Measurements from ENCODE around the gene MACROH2A2. TPM values are rescaled to one million over a fixed set of nuclear protein-coding genes. Genes with fewer than 3 reads are reported as not detected.

MACROH2A2 gene
- total and polyA plus RNA-seq, 8 donors = 6.7 to 19.3 (median 9.8) TPM

DNA sequence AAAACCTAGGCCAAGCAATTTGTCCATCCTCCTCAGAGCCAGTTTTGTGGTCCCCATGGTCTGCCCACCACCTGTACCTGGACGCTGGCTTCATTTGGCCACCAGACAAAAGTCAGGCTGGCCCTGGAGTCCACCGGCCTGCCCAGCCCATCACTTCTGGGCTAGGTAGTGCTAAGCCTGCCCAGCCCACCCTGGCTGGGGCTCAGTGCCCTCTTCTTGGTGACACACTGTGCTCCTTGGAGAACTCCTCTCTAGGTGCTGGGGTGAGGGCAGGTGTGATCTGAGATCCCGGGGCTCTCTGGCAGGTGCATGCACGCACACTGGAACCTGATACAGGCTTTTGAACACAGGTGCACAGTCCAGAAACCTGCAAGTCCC is 78.9 kb downstream of the MACROH2A2 start:
- Histone ChIP-seq H3K4me3 (peak overlapping the region; percentile 52 to 71 (median 69)), H3K9me3 (no peaks in the 10 kb centered on the region), H3K36me3 (peaks cover 0 to 19% (median 11%) of the 10 kb centered on the region in 4 donors), H3K4me1 (peaks cover 9 to 35% (median 28%) of the 10 kb centered on the region in 4 donors), H3K27ac (peak overlapping the region; percentile 30 to 89 (median 83)), H3K27me3 (no peaks in the 10 kb centered on the region)
- DNase-seq = no peak
- intact Hi-C loops (cut with DNase I; ENCODE audit: low total_unique reads) = no loop called here
- TF ChIP-seq POLR2A (IDR thresholded peaks at IDR 0.05) = no peak
- no peak for TF ChIP-seq POLR2AphosphoS5 (IDR thresholded peaks at IDR 0.05)
- TF ChIP-seq, protein P1, sequence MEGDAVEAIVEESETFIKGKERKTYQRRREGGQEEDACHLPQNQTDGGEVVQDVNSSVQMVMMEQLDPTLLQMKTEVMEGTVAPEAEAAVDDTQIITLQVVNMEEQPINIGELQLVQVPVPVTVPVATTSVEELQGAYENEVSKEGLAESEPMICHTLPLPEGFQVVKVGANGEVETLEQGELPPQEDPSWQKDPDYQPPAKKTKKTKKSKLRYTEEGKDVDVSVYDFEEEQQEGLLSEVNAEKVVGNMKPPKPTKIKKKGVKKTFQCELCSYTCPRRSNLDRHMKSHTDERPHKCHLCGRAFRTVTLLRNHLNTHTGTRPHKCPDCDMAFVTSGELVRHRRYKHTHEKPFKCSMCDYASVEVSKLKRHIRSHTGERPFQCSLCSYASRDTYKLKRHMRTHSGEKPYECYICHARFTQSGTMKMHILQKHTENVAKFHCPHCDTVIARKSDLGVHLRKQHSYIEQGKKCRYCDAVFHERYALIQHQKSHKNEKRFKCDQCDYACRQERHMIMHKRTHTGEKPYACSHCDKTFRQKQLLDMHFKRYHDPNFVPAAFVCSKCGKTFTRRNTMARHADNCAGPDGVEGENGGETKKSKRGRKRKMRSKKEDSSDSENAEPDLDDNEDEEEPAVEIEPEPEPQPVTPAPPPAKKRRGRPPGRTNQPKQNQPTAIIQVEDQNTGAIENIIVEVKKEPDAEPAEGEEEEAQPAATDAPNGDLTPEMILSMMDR (IDR thresholded peaks at IDR 0.05) = no peak
- no peak for TF ChIP-seq EP300 (IDR thresholded peaks at IDR 0.05)
- WGBS, 5 donors = 74 to 87% (median 80%) methylated on average over 3 to 4 of the region's 4 CpGs

DNA sequence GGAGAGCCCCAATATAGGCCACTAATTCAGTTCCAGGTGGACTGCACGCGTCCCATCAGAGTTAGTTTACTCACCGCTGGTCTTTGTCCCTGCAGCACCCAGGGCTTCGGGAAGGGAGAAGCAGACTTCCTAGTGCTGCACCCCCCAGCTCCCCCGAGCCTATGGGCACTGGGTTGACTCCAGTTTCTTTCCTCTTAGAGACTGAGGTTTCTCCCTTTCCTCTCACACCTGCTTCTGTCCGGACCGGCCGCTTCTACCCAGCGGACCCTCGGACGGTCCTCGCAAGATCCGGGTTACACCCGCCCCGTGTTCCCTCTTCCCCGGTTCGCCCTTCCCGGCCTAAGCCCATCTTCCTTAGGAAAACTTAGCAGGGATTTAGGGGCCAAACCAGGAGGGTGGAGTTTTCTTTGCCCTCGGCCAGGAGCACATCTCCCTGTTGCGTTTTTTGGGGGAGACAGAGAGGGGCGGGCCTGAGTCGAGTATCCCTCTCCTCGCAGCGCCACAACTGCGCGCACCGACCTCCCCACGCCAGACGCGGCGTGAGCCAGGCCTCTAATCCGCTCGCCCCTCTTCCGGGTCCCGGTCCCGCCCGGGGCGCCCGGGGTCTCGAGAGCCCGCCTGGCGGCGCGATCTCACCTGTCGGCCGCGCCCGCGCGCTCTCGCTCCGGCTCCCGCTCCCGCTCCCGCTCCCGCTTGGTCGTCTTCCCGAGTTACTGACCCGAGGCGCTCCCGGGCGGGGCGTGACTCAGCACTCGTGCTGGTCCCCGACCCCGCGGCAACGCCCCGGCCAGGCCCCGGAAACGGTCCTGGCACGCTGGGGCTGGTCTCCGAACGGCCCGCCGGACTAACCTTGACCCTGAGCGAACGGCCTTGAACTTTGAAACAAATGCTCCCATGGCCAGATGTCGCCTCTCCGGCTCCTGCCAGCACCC is 79.7 kb downstream of the MACROH2A2 start, which contains the start of gene AIFM2:
AIFM2 (minus strand) TSS at position 728 of the 932 bp plus-strand sequence. CDS start 8,741 bp downstream, outside the sequence.
- DNase-seq = peak; percentile 89 to 93
- 3 to 11% (median 5%) methylated on average over 27 to 80 of the region's 80 CpGs for WGBS, 5 donors
- TF ChIP-seq POLR2AphosphoS5 (IDR thresholded peaks at IDR 0.05) (peak; percentile 36 to 91 (median 88)), EP300 (IDR thresholded peaks at IDR 0.05) (no peak), POLR2A (IDR thresholded peaks at IDR 0.05) (peak in 1 of 4 donors; percentile 49)
- TF ChIP-seq, protein P1 (IDR thresholded peaks at IDR 0.05) = no peak
- intact Hi-C loops (cut with DNase I; ENCODE audit: low total_unique reads) = no loop called here
- H3K27ac ChIP-seq = peak within 1 kb of the TSS; percentile 78 to 89 (median 83)
- H3K9me3 ChIP-seq = no peaks in the 10 kb centered on the region
- H3K27me3 ChIP-seq = no peaks in the 10 kb centered on the region
- peak within 1 kb of the TSS; percentile 52 to 71 (median 69) for H3K4me3 ChIP-seq
- peaks cover 9 to 35% (median 28%) of the 10 kb centered on the region in 4 donors for H3K4me1 ChIP-seq
- peaks cover 0 to 13% (median 11%) of the 10 kb centered on the region in 4 donors for H3K36me3 ChIP-seq

DNA sequence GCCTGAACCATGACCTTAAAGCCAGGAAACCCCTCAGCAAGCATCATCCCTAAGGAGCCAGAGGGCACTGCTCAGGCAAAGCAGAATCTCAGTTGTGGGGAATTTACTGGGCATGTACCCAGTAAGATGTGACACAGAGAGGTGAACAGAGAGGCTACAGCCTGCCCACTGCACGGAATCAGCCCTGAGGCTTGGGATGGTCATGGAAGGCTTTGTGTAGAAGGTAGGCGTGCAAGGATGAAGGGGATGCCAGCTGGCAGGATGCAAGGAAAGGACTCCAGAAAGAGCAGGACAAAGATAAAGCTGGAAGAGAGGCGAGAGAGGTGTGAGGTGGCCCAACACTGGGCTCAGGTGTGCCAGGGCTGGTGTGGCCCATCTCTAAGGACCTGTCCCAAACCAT is 82.4 kb downstream of the MACROH2A2 start:
- Histone ChIP-seq H3K36me3 (peaks cover 6 to 19% (median 12%) of the 10 kb centered on the region in 4 donors), H3K9me3 (no peaks in the 10 kb centered on the region), H3K4me3 (no peak overlapping the region), H3K4me1 (peaks cover 9 to 35% (median 28%) of the 10 kb centered on the region in 4 donors), H3K27me3 (no peaks in the 10 kb centered on the region), H3K27ac (no peak overlapping the region)
- 86 to 94% (median 89%) methylated on average over 3 of the region's 3 CpGs for WGBS, 5 donors
- TF ChIP-seq EP300 (IDR thresholded peaks at IDR 0.05) (no peak), POLR2A (IDR thresholded peaks at IDR 0.05) (no peak), POLR2AphosphoS5 (IDR thresholded peaks at IDR 0.05) (no peak)
- TF ChIP-seq, protein P1 (IDR thresholded peaks at IDR 0.05) = no peak
- intact Hi-C loops (cut with DNase I; ENCODE audit: low total_unique reads) = no loop called here
- peak in 1 of 2 donors; percentile 11 for DNase-seq

DNA sequence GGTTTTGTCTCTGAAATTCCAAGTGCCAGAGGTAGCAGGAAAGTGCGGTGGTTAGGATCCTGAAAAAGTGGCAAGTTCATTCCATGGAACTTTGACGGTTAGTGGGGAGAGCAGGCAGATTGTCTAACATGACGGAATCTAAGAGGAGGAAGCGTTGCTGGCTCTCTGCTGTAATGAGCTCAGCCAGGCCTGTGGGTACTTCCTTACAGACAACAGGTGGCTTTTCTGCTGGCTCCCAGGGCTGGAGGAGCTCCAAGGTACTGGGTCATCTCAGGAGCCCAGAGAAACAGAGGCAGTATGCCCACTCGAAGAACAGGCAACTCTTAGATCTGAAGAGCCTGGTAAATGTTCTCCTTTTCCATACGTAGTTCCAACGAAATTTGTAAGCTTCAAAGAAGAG is 83.0 kb downstream of the MACROH2A2 start:
- Histone ChIP-seq H3K27me3 (no peaks in the 10 kb centered on the region), H3K4me3 (no peak overlapping the region), H3K36me3 (peaks cover 6 to 22% (median 12%) of the 10 kb centered on the region in 4 donors), H3K27ac (no peak overlapping the region), H3K9me3 (no peaks in the 10 kb centered on the region), H3K4me1 (peaks cover 9 to 33% (median 26%) of the 10 kb centered on the region in 4 donors)
- intact Hi-C loops (cut with DNase I; ENCODE audit: low total_unique reads) = no loop called here
- TF ChIP-seq POLR2AphosphoS5 (IDR thresholded peaks at IDR 0.05) = no peak
- no peak for TF ChIP-seq POLR2A (IDR thresholded peaks at IDR 0.05)
- no peak for TF ChIP-seq EP300 (IDR thresholded peaks at IDR 0.05)
- TF ChIP-seq, protein P1 (IDR thresholded peaks at IDR 0.05) = no peak
- peak in 1 of 2 donors; percentile 20 for DNase-seq
- 76 to 91% (median 77%) methylated on average over 7 of the region's 7 CpGs for WGBS, 5 donors
